HG03469 (cell line): ENCODE results near the gene IZUMO4.
A peak's percentile ranks its signal among the peaks of the same experiment; 100 is the strongest.

Source experiments
- ATAC-seq: cut with Tn5 transposase; IDR thresholded peaks from one replicate; pipeline ENCODE4 v1.9.1; 2021; ENCODE audit warnings: mild to moderate bottlenecking, moderate library complexity, moderate number of reproducible peaks; ENCODE audit not compliant: unreplicated experiment

Gene IZUMO4, protein sequence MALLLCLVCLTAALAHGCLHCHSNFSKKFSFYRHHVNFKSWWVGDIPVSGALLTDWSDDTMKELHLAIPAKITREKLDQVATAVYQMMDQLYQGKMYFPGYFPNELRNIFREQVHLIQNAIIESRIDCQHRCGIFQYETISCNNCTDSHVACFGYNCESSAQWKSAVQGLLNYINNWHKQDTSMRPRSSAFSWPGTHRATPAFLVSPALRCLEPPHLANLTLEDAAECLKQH

DNA sequence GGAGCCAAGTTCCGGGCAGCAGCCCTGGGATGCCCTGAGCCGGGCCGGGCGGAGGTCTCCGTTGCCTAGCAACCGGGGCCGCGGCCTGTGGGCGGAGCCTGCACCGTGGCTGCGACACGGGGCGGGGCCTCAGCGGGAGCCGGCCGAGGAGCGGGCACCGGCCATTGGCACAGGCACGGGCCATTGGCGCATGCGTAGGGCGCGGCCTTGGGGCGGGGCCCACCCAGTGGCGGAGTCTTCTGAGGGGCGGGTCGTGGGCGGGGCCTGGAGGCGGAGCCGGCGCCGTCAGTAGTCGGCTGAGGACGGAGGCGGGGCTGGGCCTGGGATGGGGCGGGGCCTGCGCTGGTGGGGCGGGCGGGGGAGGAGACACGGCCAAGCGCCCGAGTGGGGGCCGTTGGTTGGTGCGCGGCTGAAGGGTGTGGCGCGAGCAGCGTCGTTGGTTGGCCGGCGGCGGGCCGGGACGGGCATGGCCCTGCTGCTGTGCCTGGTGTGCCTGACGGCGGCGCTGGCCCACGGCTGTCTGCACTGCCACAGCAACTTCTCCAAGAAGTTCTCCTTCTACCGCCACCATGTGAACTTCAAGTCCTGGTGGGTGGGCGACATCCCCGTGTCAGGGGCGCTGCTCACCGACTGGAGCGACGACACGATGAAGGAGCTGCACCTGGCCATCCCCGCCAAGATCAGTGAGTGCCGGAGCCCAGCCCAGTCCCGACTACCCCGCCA, at the start of gene IZUMO4:
TSS of gene IZUMO4 (plus strand) at position 436 of the 723 bp plus-strand sequence. CDS start at position 467, 31 bp downstream.
- ATAC-seq: peak; percentile 55

DNA sequence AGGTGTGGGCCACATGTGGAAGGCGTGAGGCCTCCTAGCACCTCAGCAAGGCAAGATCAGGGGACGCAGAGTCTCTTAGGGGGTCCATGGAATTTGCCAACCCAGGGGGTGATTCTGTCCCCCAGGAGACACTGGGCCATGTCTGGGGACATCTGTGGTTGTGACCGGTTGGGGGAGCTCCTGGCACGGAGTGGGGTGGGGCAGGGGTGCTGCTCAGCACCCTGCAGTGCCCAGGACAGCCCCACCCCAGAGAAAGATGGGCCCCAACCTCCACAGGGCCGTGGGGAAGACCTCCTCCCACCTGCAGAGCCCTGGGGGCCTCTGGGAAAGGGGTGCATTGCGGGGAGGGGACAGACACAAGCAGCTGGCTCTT, 49.7 kb upstream of the IZUMO4 start:
- ATAC-seq: no peak

DNA sequence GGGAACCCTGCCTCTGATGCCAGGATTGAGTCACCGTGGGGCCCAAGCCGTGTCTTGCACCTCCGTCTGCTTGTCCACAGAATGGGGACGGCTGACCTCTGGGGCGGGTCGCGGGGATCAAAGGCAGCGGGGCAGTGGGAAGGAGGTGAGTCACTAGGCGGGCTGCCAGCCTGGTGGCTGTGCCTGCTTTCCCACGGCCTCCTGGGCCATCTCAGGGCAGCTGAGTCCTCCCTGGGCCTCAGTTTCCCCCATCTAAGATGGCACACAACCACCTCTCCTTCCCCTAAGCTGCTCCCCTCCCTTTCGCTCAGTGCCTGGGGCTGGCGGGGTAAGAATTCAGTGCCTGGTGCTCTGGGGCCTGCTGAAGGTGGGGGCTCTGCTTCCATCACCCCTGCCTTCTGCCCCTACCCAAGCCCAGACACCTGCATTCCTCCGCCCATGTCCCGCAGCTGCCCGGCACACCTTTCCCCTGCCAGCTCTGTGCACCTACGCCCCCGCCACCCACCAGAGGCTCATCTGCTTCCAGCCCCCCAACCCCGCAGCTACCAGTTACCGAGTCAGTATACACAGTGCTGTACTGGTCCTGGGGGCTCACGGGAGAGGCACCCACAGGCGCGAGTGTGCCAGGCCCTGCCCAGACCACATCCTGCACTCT, 49.1 kb upstream of the IZUMO4 start:
- no peak for ATAC-seq

DNA sequence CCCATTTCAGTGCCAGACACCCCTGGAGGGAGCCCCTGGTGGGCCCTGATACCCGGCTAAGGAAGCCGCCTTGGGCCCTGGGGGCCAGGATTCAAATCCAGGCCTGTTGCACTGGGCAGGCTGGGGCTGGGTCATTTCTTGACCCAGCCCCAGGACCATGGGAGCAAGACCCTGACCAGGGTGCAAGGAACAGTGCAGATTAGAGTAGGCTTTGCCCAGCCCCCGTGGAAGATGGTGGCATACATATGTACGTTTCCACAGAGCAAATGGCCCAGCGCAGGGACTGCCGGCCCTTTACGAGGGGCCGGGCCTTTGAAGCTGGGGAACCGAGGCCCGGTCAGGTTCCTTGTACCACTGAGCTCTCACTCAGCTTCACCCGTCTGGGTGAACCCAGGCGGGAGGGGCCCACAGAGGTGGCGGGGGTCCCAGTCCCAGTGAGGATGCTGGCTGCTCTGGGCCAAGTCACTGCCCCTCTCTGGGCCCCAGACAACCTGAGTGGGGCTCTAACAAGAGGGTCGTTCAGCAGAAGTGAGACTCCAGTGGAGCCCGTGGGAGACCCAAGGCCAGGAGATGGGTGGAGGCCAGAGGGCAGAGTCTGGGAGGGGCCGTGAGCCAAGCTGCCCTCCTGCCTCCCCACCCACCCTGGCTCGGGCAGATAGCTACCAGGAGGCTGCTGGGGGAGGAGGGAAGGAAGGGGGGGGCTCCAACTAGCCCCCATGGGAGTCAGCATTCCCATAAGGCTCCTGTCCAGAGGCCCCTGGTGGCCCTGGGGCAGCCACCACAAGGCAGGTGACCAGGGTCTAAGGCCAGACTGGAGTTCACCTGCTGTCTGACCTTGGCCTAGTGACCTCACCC, 48.4 kb upstream of the IZUMO4 start:
- ATAC-seq: no peak

DNA sequence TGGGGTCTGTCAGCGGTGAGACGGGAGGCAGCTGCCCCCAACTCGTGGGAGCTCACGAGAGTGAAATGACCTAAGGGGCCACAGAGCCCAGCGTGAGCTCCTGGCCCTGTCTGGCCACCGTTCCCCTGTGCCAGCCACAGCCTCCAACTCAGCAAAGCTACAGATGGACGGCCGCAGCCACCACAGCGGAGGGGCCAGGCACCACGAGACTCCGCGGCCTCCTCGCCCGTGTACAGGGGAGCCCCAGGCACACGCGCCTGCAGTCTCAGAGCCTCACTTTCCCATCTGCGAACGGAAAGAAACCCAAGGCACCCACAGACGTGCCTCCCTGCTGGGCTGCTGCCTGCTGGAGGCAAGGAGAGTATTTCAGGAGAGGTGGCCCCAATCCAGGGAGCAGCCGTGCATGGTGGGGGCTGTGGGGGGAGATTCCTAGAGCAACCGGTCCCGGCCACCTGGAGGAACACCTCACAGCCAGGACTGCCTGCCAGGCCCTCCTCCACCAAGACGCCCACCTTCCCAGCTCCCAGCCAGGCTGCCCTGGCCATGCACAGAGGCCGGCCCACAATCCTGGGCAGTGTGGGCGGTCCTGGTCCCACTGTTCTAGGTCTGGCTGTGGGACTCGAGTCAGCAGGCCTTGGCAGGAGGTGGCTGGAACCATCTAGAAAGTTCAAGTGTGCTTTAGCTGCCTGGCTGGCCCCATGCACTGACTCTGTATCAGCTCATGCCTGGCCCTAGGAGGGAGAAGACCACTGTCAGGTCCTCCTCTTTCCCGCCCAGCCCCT, 47.6 kb upstream of the IZUMO4 start:
- ATAC-seq: no peak

DNA sequence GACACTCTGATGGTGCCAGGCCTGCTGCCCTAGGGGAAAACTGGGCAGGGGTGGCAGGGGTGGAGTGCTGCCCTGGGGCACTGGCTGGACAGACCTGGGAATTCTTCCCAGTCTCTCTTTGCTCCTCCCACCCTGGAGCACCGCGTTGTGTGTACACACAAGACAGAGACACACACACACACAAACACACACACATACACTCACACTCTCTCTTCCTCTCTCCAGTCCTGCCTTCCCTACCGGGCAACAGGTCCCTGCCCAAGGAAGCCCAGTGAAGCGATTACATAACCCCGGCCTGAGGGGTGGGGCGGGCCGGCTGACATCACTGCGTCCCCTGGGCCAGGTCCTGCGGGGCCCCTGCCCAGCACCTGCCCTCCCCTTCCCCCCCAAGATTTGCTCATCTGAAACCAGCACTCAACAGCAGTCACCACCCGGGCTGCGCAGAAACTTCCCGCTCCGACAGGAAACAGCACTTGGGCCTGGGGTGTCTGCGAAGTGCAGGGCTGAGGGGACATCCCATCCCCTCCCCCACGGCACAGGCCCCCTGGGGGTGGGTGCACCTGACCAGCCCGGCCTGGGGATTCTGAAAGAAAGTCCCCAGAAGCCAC, 46.9 kb upstream of the IZUMO4 start:
- ATAC-seq: no peak

DNA sequence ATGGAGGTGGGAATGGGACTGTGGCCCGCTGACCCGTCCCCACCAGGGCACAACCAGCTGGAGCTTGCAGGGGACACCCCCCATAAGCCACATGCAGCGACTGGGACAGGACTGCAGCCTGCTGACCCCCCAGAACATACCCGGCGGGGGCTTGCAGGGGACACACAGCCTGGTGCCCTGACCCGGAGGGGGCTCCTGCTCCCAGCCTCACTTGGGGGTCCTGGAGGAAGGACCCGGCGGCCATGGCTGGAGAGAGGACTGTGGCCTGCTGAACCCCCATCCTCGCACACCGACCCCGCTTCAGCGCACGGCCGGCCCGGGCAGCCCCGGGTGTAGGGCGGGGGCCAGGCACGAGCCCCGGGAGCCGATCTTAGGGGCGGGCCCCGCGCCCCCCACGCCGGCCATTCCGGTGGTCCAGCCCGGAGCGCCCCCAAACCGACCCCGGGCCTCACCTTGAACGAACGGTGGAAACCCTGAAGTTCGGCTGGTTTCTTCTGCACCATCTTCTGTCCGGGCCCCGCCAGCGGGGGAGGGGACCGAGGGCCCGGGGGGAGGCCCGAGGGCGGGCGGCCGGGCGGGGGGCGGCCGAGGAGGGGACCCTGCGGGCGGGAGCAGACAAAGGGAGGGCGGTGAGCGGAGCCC, 46.2 kb upstream of the IZUMO4 start:
- ATAC-seq: no peak

DNA sequence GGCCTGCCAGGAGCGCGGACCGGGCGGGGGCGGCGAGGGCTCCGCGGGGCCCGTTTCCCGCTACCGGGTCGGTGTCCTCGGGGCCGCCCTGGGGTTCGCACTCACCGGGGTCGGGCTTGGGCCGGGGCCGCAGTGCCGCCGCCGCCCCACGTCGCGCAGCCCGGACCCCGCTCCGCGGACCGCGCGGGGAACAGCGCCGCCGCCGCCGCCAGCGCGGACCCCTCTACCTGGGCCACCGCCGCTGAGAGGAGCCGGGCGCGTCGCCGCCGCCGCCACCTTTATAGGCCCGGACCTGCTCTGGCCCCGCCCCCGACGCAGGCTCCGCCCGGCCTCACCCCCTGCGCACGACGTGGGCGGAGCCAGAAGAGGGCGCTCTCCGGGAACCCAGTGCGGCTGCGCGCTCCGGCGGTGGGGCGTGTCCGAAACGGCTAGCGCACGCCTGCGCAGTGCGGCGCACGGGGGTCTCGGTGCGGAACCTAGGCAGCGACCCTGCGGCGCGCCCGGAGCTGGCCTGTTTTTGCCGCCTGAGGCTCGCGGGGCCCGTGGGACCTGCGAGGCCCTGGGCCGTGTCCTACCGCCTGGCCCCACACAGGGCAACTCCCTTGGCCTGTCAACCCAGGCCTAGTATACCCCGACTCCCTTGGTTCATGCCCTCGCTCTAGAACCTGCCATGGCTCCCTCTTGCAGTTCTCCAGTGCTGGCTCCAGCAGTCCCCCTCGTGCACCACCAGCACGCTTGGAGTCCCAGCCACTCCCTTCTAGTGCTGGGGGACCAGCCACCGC, 45.5 kb upstream of the IZUMO4 start, which contains the start of gene MKNK2:
TSS of gene MKNK2 (minus strand) at position 254 of the 782 bp plus-strand sequence. CDS start 393 bp downstream, outside the sequence.
- peak; percentile 32 for ATAC-seq

DNA sequence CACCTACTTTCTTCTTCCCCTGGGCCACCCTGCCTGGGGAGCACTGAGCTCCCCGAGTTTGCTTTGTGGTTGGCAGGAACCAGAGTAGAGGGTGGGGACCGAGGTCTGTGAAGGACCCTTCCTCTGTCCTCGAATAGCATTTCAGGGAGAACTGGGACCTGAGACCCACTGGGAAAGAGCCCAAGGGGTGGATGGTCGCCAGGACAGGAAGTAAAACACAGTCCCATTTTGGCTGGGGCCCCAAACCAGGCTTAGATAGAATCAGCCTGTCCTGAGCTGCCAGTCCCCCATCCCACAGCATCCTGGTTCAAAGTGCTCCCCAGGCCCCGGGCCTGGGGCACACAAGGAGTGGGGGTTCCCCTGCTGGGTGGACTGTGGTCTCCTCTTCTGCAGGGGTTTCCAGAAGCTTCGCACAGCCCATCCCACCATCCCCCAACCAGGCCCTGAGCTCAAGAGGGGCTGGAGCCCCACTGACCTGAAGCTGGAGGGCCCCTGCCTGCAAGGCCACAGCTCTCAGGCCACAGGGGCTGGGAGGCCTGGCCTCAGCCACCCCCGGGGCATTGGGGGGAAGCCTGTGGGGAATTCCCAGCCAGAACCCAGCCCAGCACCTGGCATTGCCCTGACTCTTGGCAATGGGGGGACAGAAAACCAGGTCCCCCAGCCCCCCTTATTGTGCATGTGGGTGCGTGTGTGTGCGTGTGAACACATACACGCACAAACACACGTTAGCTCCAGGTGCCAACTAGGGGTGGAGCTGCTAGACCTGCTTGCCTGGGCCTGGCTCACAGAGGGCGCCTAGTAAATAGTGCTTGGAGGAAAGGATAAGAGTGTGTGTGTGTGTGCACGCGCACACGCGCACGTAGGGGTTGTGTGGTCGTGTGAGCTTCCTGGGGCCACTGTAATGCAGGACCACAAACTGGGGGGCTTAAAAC, 44.7 kb upstream of the IZUMO4 start:
- no peak for ATAC-seq

DNA sequence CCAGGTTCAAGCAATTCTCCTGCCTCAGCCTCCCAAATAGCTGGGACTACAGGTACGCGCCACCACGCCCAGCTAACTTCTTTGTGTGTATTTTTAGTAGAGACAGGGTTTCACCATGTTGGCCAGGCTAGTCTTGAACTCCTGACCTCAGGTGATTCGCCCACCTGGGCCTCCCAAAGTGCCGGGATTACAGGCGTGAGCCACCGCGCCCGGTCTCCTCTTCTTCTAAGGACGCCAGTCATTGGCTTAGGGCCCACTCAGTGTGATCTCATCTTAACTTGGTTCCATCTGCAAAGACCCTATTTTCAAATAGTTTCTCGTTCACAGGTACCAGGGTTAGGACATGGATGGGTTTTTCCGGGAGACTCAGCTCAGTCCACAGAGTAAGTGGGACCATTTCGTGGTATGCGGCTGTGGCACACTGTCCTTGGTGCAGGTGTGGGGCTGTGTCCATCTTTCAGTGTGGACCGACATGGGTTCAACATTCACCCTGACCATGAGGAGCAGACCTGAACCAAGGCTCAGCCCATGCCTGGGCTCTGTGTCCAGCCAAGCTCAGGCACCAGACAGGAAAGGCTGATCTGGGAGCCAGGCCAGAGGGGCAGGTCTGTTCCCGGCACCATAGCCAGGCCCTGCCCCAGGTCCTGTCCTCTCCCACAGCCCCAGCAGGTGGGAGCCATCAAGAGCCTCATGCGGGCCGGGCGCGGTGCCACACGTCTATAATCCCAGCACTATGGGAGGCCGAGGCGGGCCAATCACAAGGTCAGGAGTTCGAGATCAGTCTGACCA, 42.9 kb upstream of the IZUMO4 start:
- no peak for ATAC-seq

DNA sequence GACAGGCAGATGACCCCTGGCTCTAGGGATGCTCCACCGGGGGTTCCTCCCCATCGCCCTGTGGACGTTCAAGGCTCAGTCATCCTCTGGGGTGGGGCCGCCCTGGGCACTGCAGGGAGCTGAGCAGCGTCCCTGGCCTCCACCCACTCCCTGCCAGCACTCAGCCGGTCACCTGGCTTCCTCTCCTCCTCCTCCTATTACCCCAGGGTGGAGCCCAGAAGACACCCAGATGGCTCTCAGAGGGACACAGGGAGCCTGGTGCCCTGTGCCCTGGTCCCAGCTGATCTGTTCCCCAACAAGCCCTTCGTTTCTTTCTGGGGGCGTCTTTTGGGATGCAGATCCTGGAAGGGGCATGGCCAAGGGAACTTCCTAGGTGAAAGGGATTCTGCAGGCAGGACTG, 42.0 kb upstream of the IZUMO4 start:
- no peak for ATAC-seq

DNA sequence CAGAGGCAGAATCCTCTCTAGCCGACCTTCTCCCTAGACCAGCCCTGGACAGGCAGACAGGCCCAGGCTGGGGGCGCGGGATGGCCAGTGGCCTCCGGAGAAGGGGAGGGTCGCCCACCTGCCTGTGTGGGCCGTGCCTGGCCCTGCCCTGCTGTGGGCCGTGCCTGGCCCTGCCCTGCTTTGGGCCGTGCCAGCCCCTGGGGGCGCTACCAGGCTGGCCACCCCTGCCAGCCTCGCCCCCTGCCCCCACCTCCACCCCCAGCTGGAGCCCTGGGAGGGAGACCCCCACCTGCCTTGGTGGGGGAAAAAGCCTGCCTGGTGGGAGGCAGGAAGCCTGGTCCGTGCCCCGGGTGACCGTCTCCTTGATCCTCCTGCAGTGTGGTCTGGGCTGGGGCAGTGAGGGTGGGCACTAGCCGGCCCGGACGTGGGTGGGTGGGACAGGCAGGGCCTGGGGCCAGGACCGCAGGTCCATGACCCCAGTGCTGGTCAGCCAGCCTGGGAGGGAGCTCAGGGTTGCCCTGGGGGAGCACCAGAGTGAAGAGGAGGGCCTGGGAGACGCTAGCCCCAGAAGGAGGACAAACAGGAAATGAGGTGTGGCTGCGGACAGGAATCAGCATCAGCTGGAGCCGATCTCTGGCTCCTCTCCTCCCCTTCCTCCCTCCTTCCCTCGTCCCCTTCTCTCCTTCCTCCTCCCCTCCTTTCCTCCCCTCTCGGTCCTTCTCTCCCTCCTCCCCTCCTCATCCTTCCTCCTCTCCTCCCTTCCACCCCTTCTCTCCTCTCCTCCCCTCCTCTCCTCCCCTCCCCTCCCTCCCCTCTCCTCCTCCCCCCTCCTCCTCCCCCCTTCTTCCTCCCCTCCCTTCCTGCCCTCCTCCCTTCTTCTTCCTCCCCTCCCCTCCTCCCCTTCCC, 40.5 kb upstream of the IZUMO4 start:
- ATAC-seq: no peak

DNA sequence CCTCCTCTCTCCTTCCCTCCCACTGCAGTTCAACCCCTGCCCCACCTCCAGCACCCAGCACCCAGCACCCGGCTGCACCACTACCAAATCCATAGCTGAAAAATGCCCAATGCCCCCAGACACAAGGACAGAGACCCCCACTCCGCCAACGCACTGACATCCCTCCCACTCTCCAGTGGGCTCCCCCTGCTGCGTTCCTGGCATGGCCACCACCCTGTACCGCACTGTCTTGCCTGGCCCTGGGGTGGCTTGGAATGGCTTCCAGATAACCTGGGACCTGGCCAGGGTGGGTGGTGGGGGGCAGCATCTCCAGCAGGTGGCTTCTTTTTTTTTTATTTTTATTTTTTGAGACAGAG, 39.9 kb upstream of the IZUMO4 start:
- ATAC-seq: no peak

DNA sequence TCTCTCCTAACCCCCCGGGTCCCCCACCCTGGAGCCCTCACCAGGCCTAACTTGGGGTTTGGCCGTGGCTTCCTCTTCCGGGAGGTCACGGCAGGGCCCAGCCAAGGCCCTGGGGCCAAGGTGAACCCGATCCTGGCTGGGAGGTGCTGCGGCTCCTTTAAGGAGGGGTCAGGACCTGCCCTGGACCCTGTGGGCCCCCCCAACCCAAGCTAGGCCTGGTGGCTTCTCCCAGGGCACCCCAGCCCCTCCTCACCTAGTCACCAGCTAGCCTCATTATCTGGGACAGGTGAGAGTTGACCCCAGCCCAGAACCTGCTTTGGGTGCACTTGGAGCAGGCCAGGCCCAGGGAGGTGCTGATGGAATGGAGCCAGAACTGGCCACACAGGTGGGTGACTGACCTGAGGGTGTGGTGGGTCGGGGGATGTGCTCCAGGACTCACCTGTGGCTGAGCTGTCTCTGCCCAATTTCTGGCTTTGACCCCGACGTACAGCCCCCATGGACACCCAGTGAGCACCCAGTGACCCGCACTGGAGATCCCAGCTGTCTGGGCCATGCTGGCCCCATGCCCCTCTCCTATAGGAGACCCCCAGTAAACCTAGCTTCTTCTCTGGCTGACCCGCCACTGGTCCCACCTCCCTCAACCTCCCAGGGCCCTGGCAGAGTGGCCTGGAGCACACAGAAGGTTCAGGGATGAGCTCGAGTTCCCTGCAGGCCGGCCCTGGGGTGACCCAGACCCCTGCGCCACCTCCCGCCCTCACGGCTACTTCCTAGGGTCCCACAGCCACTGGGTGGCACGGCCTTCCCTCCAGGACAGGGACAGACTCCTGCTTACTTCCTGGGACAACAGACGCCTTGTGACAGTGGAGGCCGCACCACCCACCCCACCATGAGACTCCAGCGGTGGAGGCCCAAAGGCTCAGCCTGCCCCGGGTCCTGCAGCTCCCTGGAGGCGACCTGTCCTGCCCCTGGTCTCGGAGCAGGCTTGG, 38.9 kb upstream of the IZUMO4 start:
- no peak for ATAC-seq
